HEK293 (cell line): ENCODE measurements around the gene DYRK4.

ENCODE experiments used
- CTCF ChIA-PET: fragments of 350-600 bp; formaldehyde crosslinking; extraction: SDS; loops from one replicate; lab custom pipeline; 2021; ENCODE audit warnings: antibody characterized with exemption; lab: Yijun Ruan, JAX
- POLR2A ChIA-PET: fragments of 300-600 bp; formaldehyde crosslinking; extraction: SDS; loops from one replicate; lab custom pipeline; 2020; ENCODE audit warnings: antibody characterized with exemption, inconsistent platforms; lab: Yijun Ruan, JAX
- H3K27ac ChIP-seq: fragments of 200-500 bp; sonication (Bioruptor generic); 2 replicates; pipeline ENCODE4 v1.5.1; 2014; ENCODE audit warnings: low read depth, low read length, control low read depth, inconsistent platforms; ENCODE audit errors: extremely low read depth
- H3K36me3 ChIP-seq, 2 experiments: fragments of 200-500 bp in 1 of 2; sonication (Bioruptor generic) in 1 of 2; 1 replicate in 1 of 2; 2 replicates in 1 of 2; pipeline ENCODE4 v1.5.1; 2014 to 2017; ENCODE audit warnings: inconsistent platforms in 2 of 2, low read length in 2 of 2; ENCODE audit not compliant: control insufficient read depth in 2 of 2, insufficient read depth in 1 of 2
- H3K4me1 ChIP-seq: fragments of 200-500 bp; sonication (Bioruptor generic); 2 replicates; pipeline ENCODE4 v1.5.1; 2014; ENCODE audit warnings: mild to moderate bottlenecking, low read length, inconsistent platforms; ENCODE audit not compliant: control insufficient read depth, insufficient read depth
- H3K4me3 ChIP-seq: 2 replicates; pipeline ENCODE4 v1.5.1; 2011; ENCODE audit warnings: low read depth, mild to moderate bottlenecking, control low read depth, low read length, moderate library complexity
- H3K9me3 ChIP-seq: fragments of 200-500 bp; sonication (Bioruptor generic); 2 replicates; pipeline ENCODE4 v1.5.1; 2014; ENCODE audit warnings: low read depth, low read length, inconsistent platforms; ENCODE audit not compliant: control insufficient read depth, insufficient read depth
- HOXC10 ChIP-seq: sonication (generic); formaldehyde crosslinking; IDR thresholded peaks from 2 replicates; pipeline ENCODE4 v1.8.1; 2023; ENCODE audit warnings: mild to moderate bottlenecking, missing genetic modification reagents
- KLF7 ChIP-seq: fragments of 450-650 bp; formaldehyde crosslinking; IDR thresholded peaks from 2 replicates; pipeline ENCODE4 v1.5.1; 2016; ENCODE audit warnings: missing biosample characterization, missing genetic modification characterization, borderline replicate concordance
- MZF1 ChIP-seq: fragments of 450-650 bp; formaldehyde crosslinking; IDR thresholded peaks from 2 replicates; pipeline ENCODE4 v1.5.1; 2017; ENCODE audit warnings: missing biosample characterization, missing genetic modification characterization, borderline replicate concordance
- PATZ1 ChIP-seq: fragments of 450-650 bp; formaldehyde crosslinking; IDR thresholded peaks from 2 replicates; pipeline ENCODE4 v1.5.1; 2016; ENCODE audit warnings: missing biosample characterization, missing genetic modification characterization
- PRDM2 ChIP-seq: fragments of 450-650 bp; formaldehyde crosslinking; IDR thresholded peaks from 2 replicates; pipeline ENCODE4 v1.5.1; 2016; ENCODE audit warnings: missing biosample characterization, missing genetic modification characterization, borderline replicate concordance
- ZBTB8A ChIP-seq: fragments of 450-650 bp; formaldehyde crosslinking; IDR thresholded peaks from 2 replicates; pipeline ENCODE4 v1.5.1; 2016; ENCODE audit warnings: missing biosample characterization, missing genetic modification characterization
- ZEB2 ChIP-seq: fragments of 450-650 bp; formaldehyde crosslinking; IDR thresholded peaks from 2 replicates; pipeline ENCODE4 v1.5.1; 2016; ENCODE audit warnings: missing biosample characterization, missing genetic modification characterization
- ZFP41 ChIP-seq: fragments of 450-650 bp; formaldehyde crosslinking; IDR thresholded peaks from 2 replicates; pipeline ENCODE4 v1.5.1; 2016; ENCODE audit warnings: missing biosample characterization, missing genetic modification characterization, borderline replicate concordance
- ZNF248 ChIP-seq: fragments of 450-650 bp; formaldehyde crosslinking; IDR thresholded peaks from 2 replicates; pipeline ENCODE4 v1.5.1; 2017; ENCODE audit warnings: missing biosample characterization, missing genetic modification characterization
- ZNF335 ChIP-seq: fragments of 450-650 bp; formaldehyde crosslinking; conservative IDR thresholded peaks from 2 replicates; pipeline ENCODE4 v1.5.1; 2016; ENCODE audit warnings: missing biosample characterization, missing genetic modification characterization
- ZNF350 ChIP-seq: fragments of 450-650 bp; formaldehyde crosslinking; IDR thresholded peaks from 2 replicates; pipeline ENCODE4 v1.5.0; 2017; ENCODE audit warnings: missing biosample characterization, mild to moderate bottlenecking, missing genetic modification characterization
- ZNF366 ChIP-seq: fragments of 450-650 bp; formaldehyde crosslinking; conservative IDR thresholded peaks from 2 replicates; pipeline ENCODE4 v1.5.1; 2016; ENCODE audit warnings: missing biosample characterization, missing genetic modification characterization
- ZNF560 ChIP-seq: fragments of 450-650 bp; formaldehyde crosslinking; IDR thresholded peaks from 2 replicates; pipeline ENCODE4 v1.5.1; 2017; ENCODE audit warnings: missing biosample characterization, missing genetic modification characterization, borderline replicate concordance
- ZNF571 ChIP-seq: fragments of 450-650 bp; formaldehyde crosslinking; IDR thresholded peaks from 2 replicates; pipeline ENCODE4 v1.5.0; 2017; ENCODE audit warnings: missing biosample characterization, missing genetic modification characterization
- ZNF600 ChIP-seq: fragments of 450-650 bp; formaldehyde crosslinking; IDR thresholded peaks from 2 replicates; pipeline ENCODE4 v1.5.1; 2016; ENCODE audit warnings: missing biosample characterization, missing genetic modification characterization
- ZNF610 ChIP-seq: fragments of 450-650 bp; formaldehyde crosslinking; IDR thresholded peaks from 2 replicates; pipeline ENCODE4 v1.5.1; 2016; ENCODE audit warnings: missing biosample characterization, missing genetic modification characterization, borderline replicate concordance
- ZNF670 ChIP-seq: fragments of 450-650 bp; formaldehyde crosslinking; IDR thresholded peaks from 2 replicates; pipeline ENCODE4 v1.5.1; 2016; ENCODE audit warnings: missing biosample characterization, missing genetic modification characterization, low read depth
- ZNF707 ChIP-seq: fragments of 450-650 bp; formaldehyde crosslinking; IDR thresholded peaks from 2 replicates; pipeline ENCODE4 v1.5.1; 2016; ENCODE audit warnings: missing biosample characterization, missing genetic modification characterization
- ZNF843 ChIP-seq: fragments of 450-650 bp; formaldehyde crosslinking; IDR thresholded peaks from 2 replicates; pipeline ENCODE4 v1.5.1; 2016; ENCODE audit warnings: missing biosample characterization, missing genetic modification characterization
- ZSCAN23 ChIP-seq: fragments of 450-650 bp; formaldehyde crosslinking; IDR thresholded peaks from 2 replicates; pipeline ENCODE4 v1.5.1; 2016; ENCODE audit warnings: missing biosample characterization, missing genetic modification characterization
- ZSCAN4 ChIP-seq: fragments of 450-650 bp; formaldehyde crosslinking; IDR thresholded peaks from 2 replicates; pipeline ENCODE4 v1.5.1; 2017; ENCODE audit warnings: missing biosample characterization, missing genetic modification characterization
- TF ChIP-seq, protein P1 (sequence below): fragments of 450-650 bp; formaldehyde crosslinking; IDR thresholded peaks from 2 replicates; pipeline ENCODE4 v1.5.1; 2016; ENCODE audit warnings: missing biosample characterization, missing genetic modification characterization
- TF ChIP-seq, protein P2 (sequence below): fragments of 450-650 bp; formaldehyde crosslinking; IDR thresholded peaks from 2 replicates; pipeline ENCODE4; 2016; ENCODE audit warnings: missing biosample characterization, missing genetic modification characterization

DYRK4 gene

DNA sequence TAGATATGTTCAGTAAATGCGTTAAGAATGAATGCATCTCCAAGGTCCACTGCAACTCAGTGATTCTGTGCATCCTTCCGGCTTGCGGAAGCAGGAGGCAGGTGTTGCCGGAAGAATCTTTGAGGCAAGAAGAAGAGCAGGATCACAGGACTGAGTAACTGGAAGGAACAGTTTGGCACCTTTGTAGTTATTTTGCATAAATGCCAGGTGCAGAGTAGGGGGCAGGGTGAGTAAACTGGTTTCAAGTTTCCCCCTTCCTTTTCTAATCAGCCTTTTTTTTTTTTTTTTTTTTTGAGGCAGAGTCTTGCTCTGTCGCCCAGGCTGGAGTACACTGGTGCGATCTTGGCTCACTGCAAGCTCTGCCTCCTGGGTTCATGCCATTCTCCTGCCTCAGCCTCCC, 22.3 kb downstream of the DYRK4 start (continued):
- TF ChIP-seq ZNF843: no peak

GRCh38 chr12:4584896-4585295, 22.9 kb downstream of the DYRK4 start:
- H3K4me1 ChIP-seq: no peaks in the 10 kb centered on the region
- TF ChIP-seq PRDM2 (no peak), ZNF670 (tag by site-specific recombination) (no peak), ZNF610 (tag by site-specific recombination) (no peak), MZF1 (tag by site-specific recombination) (no peak), ZNF843 (no peak), ZNF335 (tag by site-specific recombination) (no peak), HOXC10 (CRISPR knock-in tag) (no peak), ZNF707 (tag by site-specific recombination) (no peak), ZNF366 (no peak), ZEB2 (tag by site-specific recombination) (no peak), ZBTB8A (tag by site-specific recombination) (no peak)
- TF ChIP-seq, protein P1, sequence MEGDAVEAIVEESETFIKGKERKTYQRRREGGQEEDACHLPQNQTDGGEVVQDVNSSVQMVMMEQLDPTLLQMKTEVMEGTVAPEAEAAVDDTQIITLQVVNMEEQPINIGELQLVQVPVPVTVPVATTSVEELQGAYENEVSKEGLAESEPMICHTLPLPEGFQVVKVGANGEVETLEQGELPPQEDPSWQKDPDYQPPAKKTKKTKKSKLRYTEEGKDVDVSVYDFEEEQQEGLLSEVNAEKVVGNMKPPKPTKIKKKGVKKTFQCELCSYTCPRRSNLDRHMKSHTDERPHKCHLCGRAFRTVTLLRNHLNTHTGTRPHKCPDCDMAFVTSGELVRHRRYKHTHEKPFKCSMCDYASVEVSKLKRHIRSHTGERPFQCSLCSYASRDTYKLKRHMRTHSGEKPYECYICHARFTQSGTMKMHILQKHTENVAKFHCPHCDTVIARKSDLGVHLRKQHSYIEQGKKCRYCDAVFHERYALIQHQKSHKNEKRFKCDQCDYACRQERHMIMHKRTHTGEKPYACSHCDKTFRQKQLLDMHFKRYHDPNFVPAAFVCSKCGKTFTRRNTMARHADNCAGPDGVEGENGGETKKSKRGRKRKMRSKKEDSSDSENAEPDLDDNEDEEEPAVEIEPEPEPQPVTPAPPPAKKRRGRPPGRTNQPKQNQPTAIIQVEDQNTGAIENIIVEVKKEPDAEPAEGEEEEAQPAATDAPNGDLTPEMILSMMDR (tag by site-specific recombination): no peak
- TF ChIP-seq, all 188 proteins: peak for 0
- CTCF ChIA-PET: interaction anchor here (1.1 kb wide), 1 partner anchor 20 kb away, joined by 4 read pairs; no protein-coding TSS in a partner anchor
- Histone ChIP-seq H3K27ac (no peak overlapping the region), H3K36me3 (no peaks in the 10 kb centered on the region), H3K9me3 (no peaks in the 10 kb centered on the region), H3K4me3 (no peak overlapping the region)
- POLR2A ChIA-PET: no interaction called here

DNA sequence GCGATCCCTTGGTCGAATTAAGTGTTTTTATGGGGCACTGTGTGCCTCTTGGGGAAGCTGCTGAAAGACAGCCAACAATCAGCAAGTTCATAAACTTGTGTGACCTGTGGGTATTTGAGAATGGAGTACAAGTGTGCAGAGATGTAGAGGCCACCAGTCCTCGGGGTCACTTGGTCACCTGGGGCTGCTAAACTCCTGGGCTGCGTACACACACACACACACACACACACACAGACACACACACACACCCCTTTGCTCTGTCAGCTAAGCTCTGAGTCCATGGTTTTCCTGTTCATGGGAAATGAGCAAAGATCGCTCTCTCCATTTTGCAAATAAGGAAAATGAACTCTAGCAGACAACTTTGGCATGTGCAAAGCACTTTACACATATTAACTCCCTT, 24.5 kb downstream of the DYRK4 start:
- ChIA-PET CTCF (no interaction called here), POLR2A (no interaction called here)
- Histone ChIP-seq H3K27ac (no peak overlapping the region), H3K9me3 (no peaks in the 10 kb centered on the region), H3K4me3 (no peak overlapping the region), H3K36me3 (no peaks in the 10 kb centered on the region), H3K4me1 (no peaks in the 10 kb centered on the region)
- TF ChIP-seq ZNF350 (no peak), ZNF571 (tag by site-specific recombination) (no peak), ZSCAN23 (no peak), PATZ1 (tag by site-specific recombination) (no peak), ZNF600 (tag by site-specific recombination) (no peak), ZFP41 (no peak), ZNF248 (tag by site-specific recombination) (no peak), ZSCAN4 (no peak), KLF7 (no peak), ZNF560 (tag by site-specific recombination) (no peak)
- TF ChIP-seq, protein P2, sequence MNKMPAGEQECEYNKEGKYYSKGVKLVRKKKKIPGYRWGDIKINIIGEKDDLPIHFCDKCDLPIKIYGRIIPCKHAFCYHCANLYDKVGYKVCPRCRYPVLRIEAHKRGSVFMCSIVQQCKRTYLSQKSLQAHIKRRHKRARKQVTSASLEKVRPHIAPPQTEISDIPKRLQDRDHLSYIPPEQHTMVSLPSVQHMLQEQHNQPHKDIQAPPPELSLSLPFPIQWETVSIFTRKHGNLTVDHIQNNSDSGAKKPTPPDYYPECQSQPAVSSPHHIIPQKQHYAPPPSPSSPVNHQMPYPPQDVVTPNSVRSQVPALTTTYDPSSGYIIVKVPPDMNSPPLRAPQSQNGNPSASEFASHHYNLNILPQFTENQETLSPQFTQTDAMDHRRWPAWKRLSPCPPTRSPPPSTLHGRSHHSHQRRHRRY (tag by site-specific recombination): no peak
